SU-DHL-6 (cell line): ENCODE measurements around the gene ICA1.

Experiments used
- H2AFZ ChIP-seq: fragments of 200-600 bp; sonication (generic); 2 replicates; pipeline ENCODE4 v1.6.1; 2014; ENCODE audit warnings: low read depth, mild to moderate bottlenecking, moderate library complexity, mixed read lengths, antibody characterized with exemption, low read length; ENCODE audit not compliant: severe bottlenecking
- H3F3A ChIP-seq: fragments of 200-600 bp; shearing (Covaris generic); 2 replicates; pipeline ENCODE4 v1.6.0; 2016; ENCODE audit warnings: antibody characterized with exemption, mild to moderate bottlenecking; ENCODE audit not compliant: insufficient read depth
- H3K27ac ChIP-seq: fragments of 200-600 bp; sonication (generic); 2 replicates; pipeline ENCODE4 v1.5.1; 2016; ENCODE audit warnings: low read depth, mild to moderate bottlenecking, low read length, moderate library complexity, mixed read lengths
- H3K27me3 ChIP-seq: fragments of 200-600 bp; sonication (generic), shearing (Covaris generic); 2 replicates; pipeline ENCODE4 v1.6.0; 2014; ENCODE audit warnings: mild to moderate bottlenecking, low read length
- H3K36me3 ChIP-seq: fragments of 200-600 bp; sonication (generic); 2 replicates; pipeline ENCODE4 v1.6.1; 2014; ENCODE audit warnings: mild to moderate bottlenecking, low read length, mixed read lengths
- H3K4me2 ChIP-seq: fragments of 300-600, 200-600 bp; shearing (Covaris generic), sonication (generic); 2 replicates; pipeline ENCODE4 v1.6.0; 2014; ENCODE audit warnings: low read length, low read depth, mild to moderate bottlenecking; ENCODE audit not compliant: poor library complexity, severe bottlenecking
- H3K4me3 ChIP-seq: fragments of 200-600 bp; sonication (generic); 2 replicates; pipeline ENCODE4 v1.5.1; 2014; ENCODE audit warnings: antibody characterized with exemption, low read length, mild to moderate bottlenecking, mixed read lengths; ENCODE audit not compliant: insufficient read depth, poor library complexity, severe bottlenecking
- H3K79me2 ChIP-seq: fragments of 200-600 bp; sonication (generic); 2 replicates; pipeline ENCODE4 v1.6.1; 2014; ENCODE audit warnings: mild to moderate bottlenecking, low read length, moderate library complexity; ENCODE audit not compliant: insufficient read depth
- H3K9ac ChIP-seq: fragments of 200-600 bp; sonication (generic); 2 replicates; pipeline ENCODE4 v1.7.0; 2014; ENCODE audit warnings: mild to moderate bottlenecking, low read length
- H3K9me2 ChIP-seq: fragments of 200-600 bp; sonication (generic); replicated peaks from 2 replicates; pipeline ENCODE4 v1.6.1; 2014; ENCODE audit warnings: low read length; ENCODE audit not compliant: insufficient read depth
- H3K9me3 ChIP-seq: fragments of 200-600 bp; sonication (generic); 2 replicates; pipeline ENCODE4 v1.6.1; 2014; ENCODE audit warnings: low read length, mixed read lengths; ENCODE audit not compliant: insufficient read depth
- H4K20me1 ChIP-seq: fragments of 200-600 bp; sonication (generic); 2 replicates; pipeline ENCODE4 v1.6.1; 2014; ENCODE audit warnings: low read depth, mild to moderate bottlenecking, antibody characterized with exemption, low read length, moderate library complexity, mixed read lengths
- EZH2phosphoT487 ChIP-seq: fragments of 200-600 bp; sonication (generic), shearing (Covaris generic); conservative IDR thresholded peaks from 2 replicates; pipeline ENCODE4 v1.6.1; 2018; ENCODE audit warnings: mild to moderate bottlenecking, antibody characterized with exemption, low read length, moderate library complexity, mixed read lengths
- TF ChIP-seq, protein P1 (sequence below): fragments of 200-600 bp; sonication (generic); IDR thresholded peaks from one replicate; pipeline ENCODE4 v1.5.1; 2017; ENCODE audit warnings: antibody characterized with exemption, mild to moderate bottlenecking, low read length, moderate library complexity; ENCODE audit not compliant: insufficient read depth, poor library complexity, severe bottlenecking

Gene ICA1

GRCh38 chr7:8210845-8211724, 50.9 kb downstream of the ICA1 start:
- Histone ChIP-seq H3K9ac (no peak overlapping the region), H3K4me2 (no peak overlapping the region), H3K27ac (no peak overlapping the region), H3K4me3 (no peak overlapping the region), H2AFZ (no peak overlapping the region), H3K9me2 (no peaks in the 10 kb centered on the region), H3K79me2 (no peaks in the 10 kb centered on the region), H3K36me3 (no peaks in the 10 kb centered on the region), H3F3A (no peaks in the 10 kb centered on the region), H4K20me1 (no peaks in the 10 kb centered on the region), H3K27me3 (no peaks in the 10 kb centered on the region), H3K9me3 (no peaks in the 10 kb centered on the region)
- TF ChIP-seq, protein P1, sequence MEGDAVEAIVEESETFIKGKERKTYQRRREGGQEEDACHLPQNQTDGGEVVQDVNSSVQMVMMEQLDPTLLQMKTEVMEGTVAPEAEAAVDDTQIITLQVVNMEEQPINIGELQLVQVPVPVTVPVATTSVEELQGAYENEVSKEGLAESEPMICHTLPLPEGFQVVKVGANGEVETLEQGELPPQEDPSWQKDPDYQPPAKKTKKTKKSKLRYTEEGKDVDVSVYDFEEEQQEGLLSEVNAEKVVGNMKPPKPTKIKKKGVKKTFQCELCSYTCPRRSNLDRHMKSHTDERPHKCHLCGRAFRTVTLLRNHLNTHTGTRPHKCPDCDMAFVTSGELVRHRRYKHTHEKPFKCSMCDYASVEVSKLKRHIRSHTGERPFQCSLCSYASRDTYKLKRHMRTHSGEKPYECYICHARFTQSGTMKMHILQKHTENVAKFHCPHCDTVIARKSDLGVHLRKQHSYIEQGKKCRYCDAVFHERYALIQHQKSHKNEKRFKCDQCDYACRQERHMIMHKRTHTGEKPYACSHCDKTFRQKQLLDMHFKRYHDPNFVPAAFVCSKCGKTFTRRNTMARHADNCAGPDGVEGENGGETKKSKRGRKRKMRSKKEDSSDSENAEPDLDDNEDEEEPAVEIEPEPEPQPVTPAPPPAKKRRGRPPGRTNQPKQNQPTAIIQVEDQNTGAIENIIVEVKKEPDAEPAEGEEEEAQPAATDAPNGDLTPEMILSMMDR: no peak
- TF ChIP-seq EZH2phosphoT487: no peak

- Histone ChIP-seq H3K4me2 (no peak overlapping the region), H3K36me3 (no peaks in the 10 kb centered on the region), H3K9ac (no peak overlapping the region), H3F3A (no peaks in the 10 kb centered on the region), H4K20me1 (no peaks in the 10 kb centered on the region), H3K79me2 (no peaks in the 10 kb centered on the region), H3K9me3 (no peaks in the 10 kb centered on the region), H3K27me3 (no peaks in the 10 kb centered on the region), H2AFZ (no peak overlapping the region), H3K27ac (no peak overlapping the region), H3K9me2 (no peaks in the 10 kb centered on the region), H3K4me3 (no peak overlapping the region)
- TF ChIP-seq, protein P1: no peak
- TF ChIP-seq EZH2phosphoT487: no peak
Measured at GRCh38 chr7:8209353-8209752, 52.6 kb downstream of the ICA1 start.

GRCh38 chr7:8208816-8209215, 53.2 kb downstream of the ICA1 start:
- Histone ChIP-seq H3K27me3 (no peaks in the 10 kb centered on the region), H3K27ac (no peak overlapping the region), H3K4me2 (no peak overlapping the region), H4K20me1 (no peaks in the 10 kb centered on the region), H3K9me3 (no peaks in the 10 kb centered on the region), H3K79me2 (no peaks in the 10 kb centered on the region), H3F3A (no peaks in the 10 kb centered on the region), H2AFZ (no peak overlapping the region), H3K4me3 (no peak overlapping the region), H3K9me2 (no peaks in the 10 kb centered on the region), H3K9ac (no peak overlapping the region), H3K36me3 (no peaks in the 10 kb centered on the region)
- TF ChIP-seq EZH2phosphoT487: no peak
- TF ChIP-seq, protein P1: no peak
